HUES48 (cell line): ENCODE data around the gene COL28A1.
"Not testable (repeated sequence)": the region's sequence is repeated elsewhere in the genome, so short reads cannot be mapped to it uniquely, and the experiment has no call there.

Experiments
- H3K27ac ChIP-seq: one replicate; pipeline ENCODE4 v1.7.0; 2013; ENCODE audit warnings: low read depth, low read length, inconsistent platforms
- H3K27me3 ChIP-seq: 2 replicates; pipeline ENCODE4 v1.6.1; 2013; ENCODE audit warnings: mild to moderate bottlenecking, low read length; ENCODE audit not compliant: control insufficient read depth, insufficient read depth
- H3K36me3 ChIP-seq: 2 replicates; pipeline ENCODE4 v1.6.1; 2013; ENCODE audit warnings: low read length; ENCODE audit not compliant: control insufficient read depth, insufficient read depth
- H3K4me1 ChIP-seq: 2 replicates; pipeline ENCODE4 v1.6.1; 2013; ENCODE audit warnings: mild to moderate bottlenecking, low read length; ENCODE audit not compliant: control insufficient read depth, insufficient read depth
- H3K4me3 ChIP-seq: 2 replicates; pipeline ENCODE4 v1.5.1; 2013; ENCODE audit warnings: mild to moderate bottlenecking, low read depth, low read length
- H3K9ac ChIP-seq: 2 replicates; pipeline ENCODE4 v1.6.1; 2013; ENCODE audit warnings: mild to moderate bottlenecking, low read depth, low read length, moderate library complexity
- H3K9me3 ChIP-seq: 2 replicates; pipeline ENCODE4 v1.6.1; 2013; ENCODE audit warnings: low read length; ENCODE audit not compliant: control insufficient read depth, insufficient read depth

COL28A1 gene

DNA sequence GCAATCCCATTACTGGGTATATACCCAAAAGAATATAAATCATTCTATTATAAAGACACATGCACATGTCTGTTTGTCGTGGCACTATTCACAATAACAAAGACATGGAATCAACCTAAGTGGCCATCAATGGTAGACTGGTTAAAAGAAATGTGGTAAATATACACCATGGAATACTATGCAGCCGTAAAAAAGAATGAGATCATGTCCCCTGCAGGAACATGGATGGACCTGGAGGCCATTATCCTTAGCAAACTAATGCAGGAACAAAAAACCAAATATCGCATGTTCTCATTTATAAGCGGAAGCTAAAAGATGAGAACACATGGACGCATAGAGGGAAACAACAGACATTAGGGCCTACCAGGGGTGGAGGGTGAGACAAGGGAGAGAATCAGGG is 25.9 kb upstream of the COL28A1 start:
- not testable (repeated sequence) for H3K4me1 ChIP-seq, H3K36me3 ChIP-seq, H3K9ac ChIP-seq, H3K9me3 ChIP-seq, H3K27ac ChIP-seq, H3K27me3 ChIP-seq, H3K4me3 ChIP-seq

GRCh38 chr7:7557252-7557651 is 21.6 kb upstream of the COL28A1 start:
- Histone ChIP-seq H3K9me3 (no peaks in the 10 kb centered on the region), H3K4me3 (no peak overlapping the region), H3K9ac (no peak overlapping the region), H3K4me1 (no peaks in the 10 kb centered on the region), H3K27me3 (no peaks in the 10 kb centered on the region), H3K36me3 (no peaks in the 10 kb centered on the region), H3K27ac (no peak overlapping the region)

- no peaks in the 10 kb centered on the region for H3K4me1 ChIP-seq
- H3K9ac ChIP-seq: no peak overlapping the region
- no peak overlapping the region for H3K27ac ChIP-seq
- H3K9me3 ChIP-seq: no peaks in the 10 kb centered on the region
- H3K36me3 ChIP-seq: no peaks in the 10 kb centered on the region
- H3K27me3 ChIP-seq: no peaks in the 10 kb centered on the region
- no peak overlapping the region for H3K4me3 ChIP-seq
These were observed 21.2 kb upstream of the COL28A1 start for GRCh38 chr7:7556852-7557251.

- Histone ChIP-seq H3K27ac (no peak overlapping the region), H3K9me3 (no peaks in the 10 kb centered on the region), H3K4me1 (no peaks in the 10 kb centered on the region), H3K36me3 (no peaks in the 10 kb centered on the region), H3K4me3 (no peak overlapping the region), H3K27me3 (no peaks in the 10 kb centered on the region), H3K9ac (no peak overlapping the region)
These were observed 19.2 kb upstream of the COL28A1 start for GRCh38 chr7:7554649-7555575.

DNA sequence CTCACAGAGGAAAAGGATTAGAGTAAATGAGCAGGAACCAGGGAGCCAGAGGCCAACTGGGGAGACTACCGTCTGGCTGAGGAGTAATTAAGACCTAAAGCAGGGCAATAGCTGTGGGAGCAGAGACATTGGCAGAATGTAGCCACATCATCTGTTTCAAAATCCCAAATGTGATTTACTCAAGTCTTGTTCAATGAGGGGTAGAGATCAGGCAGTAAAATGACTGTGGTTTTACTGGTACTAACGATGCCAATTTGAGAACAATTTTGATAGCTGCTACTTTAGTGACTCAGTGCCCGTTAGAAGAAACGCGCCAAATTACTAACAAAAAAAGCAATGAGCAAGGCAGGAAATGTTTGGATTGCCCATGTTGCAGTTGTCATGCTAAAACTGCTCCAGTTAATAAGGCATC is 18.4 kb upstream of the COL28A1 start:
- no peak overlapping the region for H3K4me3 ChIP-seq
- no peaks in the 10 kb centered on the region for H3K9me3 ChIP-seq
- H3K36me3 ChIP-seq: no peaks in the 10 kb centered on the region
- no peak overlapping the region for H3K27ac ChIP-seq
- H3K4me1 ChIP-seq: no peaks in the 10 kb centered on the region
- no peak overlapping the region for H3K9ac ChIP-seq
- H3K27me3 ChIP-seq: no peaks in the 10 kb centered on the region

- no peak overlapping the region for H3K9ac ChIP-seq
- no peaks in the 10 kb centered on the region for H3K4me1 ChIP-seq
- H3K27me3 ChIP-seq: no peaks in the 10 kb centered on the region
- no peaks in the 10 kb centered on the region for H3K9me3 ChIP-seq
- no peak overlapping the region for H3K27ac ChIP-seq
- H3K36me3 ChIP-seq: no peaks in the 10 kb centered on the region
- no peak overlapping the region for H3K4me3 ChIP-seq
These were observed 17.7 kb upstream of the COL28A1 start for GRCh38 chr7:7553386-7553785.

DNA sequence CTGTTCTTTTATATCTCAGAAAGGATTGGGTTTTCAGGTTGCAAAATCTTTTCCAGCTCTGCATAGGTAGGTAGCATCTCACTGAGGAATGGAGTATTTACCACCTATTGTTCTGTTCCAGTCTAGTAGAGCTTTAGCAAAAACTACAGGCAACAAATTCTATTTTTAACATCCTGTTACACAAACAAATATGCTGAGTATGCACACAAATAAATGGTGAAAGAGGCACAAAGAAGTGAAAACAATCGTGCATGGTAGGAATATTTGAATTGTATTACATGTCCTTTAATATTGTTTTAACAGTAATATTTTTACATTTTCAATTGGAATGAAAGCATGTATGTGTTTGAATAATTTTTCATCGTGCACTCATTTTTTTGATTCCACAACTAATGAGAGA is 16.5 kb upstream of the COL28A1 start:
- Histone ChIP-seq H3K4me3 (no peak overlapping the region), H3K9ac (no peak overlapping the region), H3K36me3 (no peaks in the 10 kb centered on the region), H3K9me3 (no peaks in the 10 kb centered on the region), H3K27ac (no peak overlapping the region), H3K27me3 (no peaks in the 10 kb centered on the region), H3K4me1 (no peaks in the 10 kb centered on the region)

DNA sequence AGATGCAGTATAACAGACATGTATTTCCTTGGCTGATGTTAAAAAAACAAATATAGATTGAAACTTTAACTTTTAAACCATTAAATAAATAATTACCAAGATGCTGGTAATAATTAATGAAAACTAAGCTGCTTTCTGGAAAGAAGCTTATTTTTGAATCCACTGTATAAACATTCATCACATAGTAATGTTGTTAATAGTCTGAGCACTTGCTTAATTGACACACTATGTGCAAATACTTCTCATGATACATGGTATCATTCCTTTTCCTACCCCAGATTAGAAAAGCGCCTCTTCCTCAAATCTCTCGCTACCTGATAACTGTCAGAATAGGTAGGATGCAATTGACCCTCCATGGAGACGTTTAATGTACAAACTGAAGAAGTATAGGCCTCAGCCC is 15.0 kb upstream of the COL28A1 start:
- Histone ChIP-seq H3K36me3 (no peaks in the 10 kb centered on the region), H3K27ac (no peak overlapping the region), H3K4me3 (no peak overlapping the region), H3K9ac (no peak overlapping the region), H3K27me3 (no peaks in the 10 kb centered on the region), H3K4me1 (no peaks in the 10 kb centered on the region), H3K9me3 (no peaks in the 10 kb centered on the region)

- Histone ChIP-seq H3K9ac (no peak overlapping the region), H3K4me1 (no peaks in the 10 kb centered on the region), H3K9me3 (no peaks in the 10 kb centered on the region), H3K4me3 (no peak overlapping the region), H3K27ac (no peak overlapping the region), H3K27me3 (no peaks in the 10 kb centered on the region), H3K36me3 (no peaks in the 10 kb centered on the region)
These were observed 12.7 kb upstream of the COL28A1 start for GRCh38 chr7:7548407-7548806.

- H3K27me3 ChIP-seq: no peaks in the 10 kb centered on the region
- no peaks in the 10 kb centered on the region for H3K9me3 ChIP-seq
- no peak overlapping the region for H3K4me3 ChIP-seq
- no peak overlapping the region for H3K27ac ChIP-seq
- no peaks in the 10 kb centered on the region for H3K4me1 ChIP-seq
- H3K36me3 ChIP-seq: no peaks in the 10 kb centered on the region
- H3K9ac ChIP-seq: no peak overlapping the region
These were observed 6.7 kb upstream of the COL28A1 start for GRCh38 chr7:7542251-7542835.

DNA sequence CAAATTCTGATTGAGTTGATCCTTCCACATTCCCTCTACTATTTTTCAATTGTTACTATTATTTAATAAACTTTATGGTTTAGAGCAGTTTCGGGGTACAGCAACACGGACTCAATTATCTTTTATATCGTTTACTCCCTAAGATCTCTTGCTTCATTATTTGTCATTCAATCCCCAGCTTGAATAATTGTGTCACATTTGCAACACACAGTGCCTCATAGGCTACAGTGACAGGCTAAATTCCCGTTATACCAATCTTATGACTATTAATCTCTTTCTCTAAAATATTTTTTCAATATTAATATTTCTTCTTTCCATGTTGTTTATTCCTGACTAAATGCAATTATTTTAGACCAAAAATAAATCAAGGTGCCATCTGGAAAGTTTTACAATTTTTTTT is 4.0 kb upstream of the COL28A1 start:
- no peaks in the 10 kb centered on the region for H3K9me3 ChIP-seq
- H3K27ac ChIP-seq: no peak overlapping the region
- no peaks in the 10 kb centered on the region for H3K4me1 ChIP-seq
- H3K4me3 ChIP-seq: no peak overlapping the region
- H3K9ac ChIP-seq: no peak overlapping the region
- H3K27me3 ChIP-seq: no peaks in the 10 kb centered on the region
- H3K36me3 ChIP-seq: no peaks in the 10 kb centered on the region
